Liver (tissue), 3 donors: Measurements from ENCODE around the gene APOBEC3C.

Experiments used
- CTCF ChIP-seq: fragments of 150-350 bp; IDR thresholded peaks from 2 replicates; pipeline ENCODE4 v1.5.1; 2017; ENCODE audit warnings: improper control_type of control experiment, low read depth, low read length; ENCODE audit not compliant: missing input control
- JUND ChIP-seq, 2 donors: IDR thresholded peaks; 2 replicates each; pipeline ENCODE4 v1.6.1; 2016; ENCODE audit warnings: antibody characterized with exemption in 2 of 2
- donor health status: healthy.
- donor health status: healthy.

- TF ChIP-seq JUND (IDR thresholded peaks at IDR 0.05) (no peak), CTCF (no peak)
Measured at GRCh38 chr22:38974170-38974825, 39.8 kb upstream of the APOBEC3C start.
